Stimulated activated CD4-positive, alpha-beta T cell treated with anti-CD3 and anti-CD28 coated beads, Interleukin-12 subunit alpha, Interleukin-12 subunit beta, amount 100 ng/mL, for 4 hours (primary cell): ENCODE results near the gene CFAP20.

ENCODE experiments used
- DNase-seq: peaks from one replicate; pipeline ENCODE4 v3.0.0-alpha.2; 2020

CFAP20 gene

DNA sequence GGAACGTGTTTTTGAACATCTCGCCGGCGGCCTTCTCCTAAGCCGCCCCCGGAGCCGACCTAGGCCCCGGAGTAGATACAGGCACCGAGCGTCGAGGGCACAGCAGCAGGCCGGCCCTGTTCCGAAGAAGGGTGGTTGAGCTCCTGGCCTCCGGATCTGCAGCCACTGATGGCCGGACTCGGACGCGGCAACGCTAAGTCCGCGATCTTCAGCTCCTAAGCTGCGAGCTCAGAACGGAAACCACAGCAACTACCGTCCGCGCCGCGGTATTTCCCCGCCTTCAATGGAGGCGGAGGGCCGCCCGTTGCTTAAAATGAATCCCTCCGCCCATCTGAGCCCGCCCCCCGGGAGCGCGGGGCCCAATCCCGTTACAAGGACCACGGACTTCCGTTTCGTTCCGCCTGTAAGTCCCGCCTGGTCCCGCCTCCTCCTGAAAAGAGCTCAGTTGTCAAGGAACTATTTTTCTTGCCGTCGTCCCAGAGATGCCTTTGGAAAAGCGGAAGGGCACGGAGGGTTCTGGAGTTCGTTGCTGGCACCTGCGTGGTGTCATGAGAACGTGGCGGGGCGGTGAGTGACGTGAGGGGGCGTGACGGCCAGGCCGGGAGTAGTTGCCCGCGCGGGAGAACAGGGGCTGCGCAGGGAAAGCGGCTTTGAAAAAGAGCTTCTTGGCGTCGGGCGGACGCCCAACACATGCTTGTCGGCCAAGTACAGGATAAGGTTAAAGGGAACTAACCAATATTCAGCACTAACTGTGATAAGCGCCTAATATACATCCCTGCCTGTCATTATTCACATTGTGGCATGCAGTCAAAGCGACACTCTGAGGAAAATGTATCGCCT is at the start of gene CFAP20:
Gene CFAP20, minus strand, starts transcription at position 285 of the 840 bp plus-strand sequence. Its CDS starts 266 bp downstream, at position 19.
- DNase-seq = peak; percentile 94

DNA sequence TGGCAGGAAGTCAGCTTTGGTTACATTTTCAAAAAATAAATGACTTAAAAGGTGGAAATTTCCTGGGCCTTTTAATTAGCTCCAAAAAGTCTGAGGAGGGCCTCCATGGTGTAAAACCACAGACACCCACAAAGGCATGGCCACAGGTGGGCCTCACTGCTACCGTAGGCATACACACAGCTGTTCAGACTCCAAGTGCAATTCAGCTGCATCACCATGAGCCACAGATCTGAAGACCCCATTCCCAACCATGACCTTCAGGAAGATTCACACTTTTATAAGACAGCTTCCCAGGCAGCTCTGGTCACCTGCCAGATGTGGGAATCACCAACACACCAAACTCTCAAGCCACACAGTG is 48.2 kb upstream of the CFAP20 start:
- DNase-seq = no peak

DNA sequence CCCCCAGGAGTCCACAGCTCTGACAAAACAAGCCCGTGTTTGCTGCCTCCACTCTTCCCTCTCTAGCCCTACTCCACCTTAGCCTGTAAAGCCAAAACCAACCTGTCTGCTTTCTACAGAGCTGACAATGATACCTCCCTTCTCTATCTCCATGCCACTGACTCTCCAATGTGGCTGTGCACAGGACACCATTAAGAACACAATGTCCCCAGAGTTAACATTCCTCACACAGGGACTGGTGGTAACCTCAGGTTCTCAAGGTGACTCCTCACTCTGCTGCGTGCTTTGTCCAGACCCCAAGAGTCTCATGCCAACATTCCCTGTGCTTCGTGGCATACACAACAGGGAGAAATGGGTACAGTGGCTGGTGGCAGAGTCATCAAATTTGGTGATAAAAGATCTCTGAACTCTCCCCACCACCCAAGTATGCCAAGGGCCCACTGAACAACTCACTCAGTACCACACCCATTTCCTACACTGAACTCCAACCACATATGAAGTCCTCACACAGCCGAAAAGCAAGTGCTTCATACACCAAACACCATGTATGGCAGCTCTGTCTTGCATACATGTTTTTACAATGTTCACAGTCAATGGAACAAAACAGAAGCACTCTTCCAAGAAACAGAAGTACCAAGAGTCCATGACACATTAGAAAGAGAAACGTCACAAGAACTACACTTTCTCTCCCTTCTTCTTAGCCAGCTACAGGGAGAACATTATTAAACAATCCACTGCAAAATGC is 47.6 kb upstream of the CFAP20 start:
- no peak for DNase-seq

DNA sequence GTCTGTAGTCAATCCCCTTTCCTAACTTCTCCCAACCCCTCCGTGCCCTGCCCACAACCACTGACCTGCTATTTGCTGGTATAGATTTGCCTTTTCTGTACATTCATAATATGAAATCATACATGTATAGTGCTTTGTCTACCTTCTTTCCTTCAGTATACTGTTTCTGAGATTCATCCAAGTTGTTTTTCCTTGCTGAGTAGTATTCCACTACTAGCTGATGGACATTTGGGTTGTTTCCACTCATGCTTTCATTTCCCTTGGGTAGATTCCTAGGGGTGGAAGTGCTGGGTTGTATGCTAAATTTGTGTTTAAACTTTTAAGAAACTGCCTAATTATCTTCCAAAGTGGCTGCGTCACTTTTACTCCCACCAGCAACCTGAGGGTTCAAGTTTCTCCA is 41.0 kb upstream of the CFAP20 start:
- DNase-seq = no peak

DNA sequence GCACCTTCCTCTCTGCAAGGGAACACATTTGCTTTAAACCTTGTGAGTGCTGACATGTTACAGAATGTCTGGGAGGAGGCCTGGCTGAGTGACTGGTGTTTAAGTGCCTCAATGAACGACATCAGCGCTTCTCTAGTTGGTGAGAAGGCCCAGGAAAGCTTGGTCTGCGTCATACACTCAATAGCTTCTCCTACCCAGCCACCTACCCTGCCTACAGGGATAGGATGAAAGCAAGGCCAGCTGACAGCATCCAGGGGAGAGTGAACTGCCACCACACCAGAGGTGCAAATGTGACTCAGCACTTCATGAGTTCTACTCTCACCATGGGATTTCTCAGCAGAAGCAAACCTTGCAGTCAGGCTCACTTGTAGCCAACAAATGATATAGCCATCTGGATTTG is 31.7 kb upstream of the CFAP20 start:
- no peak for DNase-seq

DNA sequence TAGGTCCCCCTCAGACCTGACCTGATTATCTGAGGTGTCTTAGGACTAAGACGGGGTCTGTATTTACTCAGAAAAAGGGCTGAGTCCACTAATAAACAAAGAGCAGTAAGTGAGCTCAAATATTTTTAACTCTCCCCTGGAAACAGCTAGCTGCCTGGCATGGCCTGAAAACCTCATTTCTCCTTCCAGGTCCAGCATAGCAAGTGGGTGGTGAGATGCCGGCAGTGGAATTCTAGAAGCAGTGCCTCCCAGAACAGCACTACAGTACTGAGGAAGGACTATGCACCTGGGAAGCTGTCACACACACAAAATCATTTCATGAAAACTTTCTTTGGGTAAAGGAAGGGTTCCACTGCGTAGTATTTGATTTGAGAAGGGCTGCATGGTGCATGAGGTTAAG is 29.5 kb upstream of the CFAP20 start:
- DNase-seq = no peak

DNA sequence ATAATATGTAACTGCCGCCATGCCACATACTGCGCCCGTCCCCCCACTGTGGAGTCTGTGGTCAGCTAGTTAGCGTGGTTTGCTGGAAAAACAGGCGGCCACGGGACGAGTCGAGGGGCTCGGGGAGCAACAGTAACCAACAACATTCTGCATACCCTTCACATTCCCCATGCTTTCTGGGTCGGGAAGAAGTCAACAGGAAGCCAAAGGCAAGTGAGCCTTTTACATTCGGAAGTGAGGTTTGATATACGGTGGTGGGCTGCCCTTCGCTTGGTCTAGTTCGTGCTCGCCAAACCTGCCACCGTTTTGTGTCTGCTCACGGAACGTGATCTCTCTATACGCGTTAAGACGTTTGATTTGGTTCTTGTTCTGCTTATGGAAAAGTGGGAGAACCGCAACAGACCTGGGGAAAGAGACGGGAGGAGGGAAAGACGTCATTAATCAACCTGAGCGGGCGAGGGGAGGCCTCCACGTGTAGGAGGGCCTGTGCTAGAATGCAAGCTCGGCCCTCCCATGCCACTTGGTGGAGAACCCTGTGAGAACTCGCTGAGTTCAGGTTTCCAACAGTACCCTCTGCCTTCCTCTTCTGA is 28.9 kb upstream of the CFAP20 start:
- no peak for DNase-seq

DNA sequence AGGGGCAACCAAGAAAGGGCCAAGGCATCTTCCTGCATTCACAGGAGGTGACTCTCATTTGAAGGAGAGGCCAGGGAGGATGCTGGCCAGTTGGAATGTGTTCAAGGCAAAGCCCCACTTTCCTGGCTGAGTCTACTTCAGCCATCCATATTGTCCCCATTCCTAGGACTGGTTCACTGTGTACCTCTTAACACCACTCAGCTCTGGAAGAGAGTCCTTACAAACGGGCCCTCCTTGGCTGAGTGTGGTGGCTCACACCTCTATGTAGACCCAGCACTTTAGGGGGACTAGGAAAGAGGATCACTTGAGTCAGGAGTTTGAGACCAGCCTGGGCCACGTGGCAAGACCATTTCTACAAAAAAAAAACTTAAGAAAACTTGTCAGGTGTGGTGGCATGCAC is 28.1 kb upstream of the CFAP20 start:
- DNase-seq = no peak

DNA sequence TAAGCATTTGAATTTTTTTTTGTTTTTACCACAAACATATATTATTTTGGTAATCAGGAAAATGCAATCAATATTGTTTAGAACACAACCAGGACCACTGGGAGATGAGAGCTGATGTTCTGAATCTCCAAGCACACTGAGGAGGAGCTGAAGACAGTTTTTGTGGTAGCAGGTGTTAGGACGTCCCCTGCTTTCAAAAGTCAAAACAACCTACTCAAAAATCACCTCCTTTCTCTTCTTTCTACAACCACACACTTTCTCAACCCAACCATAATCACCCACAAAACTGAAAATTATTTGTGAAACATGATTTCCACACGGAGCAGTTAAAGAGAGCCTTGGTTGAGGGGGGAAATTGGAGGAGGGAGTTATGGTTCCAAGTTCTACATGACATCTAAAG is 26.7 kb upstream of the CFAP20 start:
- no peak for DNase-seq

DNA sequence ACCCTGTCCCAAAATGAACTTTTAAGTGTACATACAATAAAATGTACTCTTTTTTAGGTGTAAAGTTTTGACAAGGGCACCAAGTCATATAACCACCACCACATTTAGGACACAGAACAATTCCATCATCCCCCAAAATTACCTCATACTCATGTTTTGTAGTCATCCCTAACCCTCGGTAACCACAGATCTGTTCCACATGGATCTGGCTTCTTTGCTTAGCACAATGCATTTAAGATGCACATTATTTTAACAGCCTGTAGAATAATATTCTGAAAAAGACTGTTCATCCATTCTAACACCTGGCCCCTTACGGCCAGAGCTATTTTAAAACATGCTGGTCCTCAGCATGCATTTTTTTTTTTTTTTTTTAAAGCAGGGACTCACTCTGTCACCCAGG is 25.2 kb upstream of the CFAP20 start:
- no peak for DNase-seq

DNA sequence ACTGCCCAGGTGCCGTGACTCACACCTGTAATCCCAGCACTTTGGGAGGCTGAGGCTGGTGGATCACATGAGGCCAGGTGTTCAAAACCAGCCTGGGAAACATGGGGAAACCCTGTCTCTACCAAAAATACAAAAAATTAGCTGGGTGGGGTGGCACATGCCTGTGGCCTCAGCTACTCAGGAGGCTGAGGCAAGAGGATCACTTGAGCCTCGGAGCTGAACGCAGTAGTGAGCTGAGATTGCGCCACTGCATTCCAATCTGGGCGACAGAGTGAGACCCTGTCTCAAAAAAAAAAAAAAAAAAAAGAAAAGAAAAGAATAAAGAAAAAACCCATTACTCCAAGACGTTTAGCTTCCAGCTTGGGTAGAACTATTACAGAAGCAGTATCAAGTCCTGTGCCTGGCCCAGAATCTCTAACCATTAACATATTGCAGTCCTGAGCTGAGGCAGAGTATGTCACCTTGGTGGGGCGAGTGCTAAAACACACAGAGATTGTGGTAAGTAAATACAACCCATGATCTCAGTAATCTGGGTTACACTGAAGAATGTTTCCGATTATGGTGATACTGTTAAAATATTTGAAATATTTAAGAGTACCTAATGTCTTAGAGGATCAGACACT is 23.2 kb upstream of the CFAP20 start:
- DNase-seq = no peak

DNA sequence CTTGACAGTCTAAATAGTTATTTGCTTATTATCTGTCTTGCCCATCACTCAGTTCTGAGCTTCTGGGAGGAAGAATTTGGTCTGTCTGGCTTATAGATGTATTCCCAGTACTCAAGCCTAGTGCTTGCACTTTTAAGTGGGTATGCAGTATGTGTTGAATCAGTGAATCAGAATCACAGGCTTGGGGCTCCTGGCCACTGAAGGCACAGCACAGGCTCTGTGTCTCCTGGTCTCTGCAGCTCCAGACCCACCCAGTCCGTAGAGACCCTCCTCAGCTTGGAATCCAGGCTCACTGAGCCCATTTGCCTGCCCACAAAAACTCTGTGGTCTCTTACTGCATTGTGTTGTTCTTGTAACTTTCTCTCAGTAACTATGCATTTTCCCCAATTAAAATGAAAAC is 19.3 kb upstream of the CFAP20 start:
- DNase-seq = no peak

DNA sequence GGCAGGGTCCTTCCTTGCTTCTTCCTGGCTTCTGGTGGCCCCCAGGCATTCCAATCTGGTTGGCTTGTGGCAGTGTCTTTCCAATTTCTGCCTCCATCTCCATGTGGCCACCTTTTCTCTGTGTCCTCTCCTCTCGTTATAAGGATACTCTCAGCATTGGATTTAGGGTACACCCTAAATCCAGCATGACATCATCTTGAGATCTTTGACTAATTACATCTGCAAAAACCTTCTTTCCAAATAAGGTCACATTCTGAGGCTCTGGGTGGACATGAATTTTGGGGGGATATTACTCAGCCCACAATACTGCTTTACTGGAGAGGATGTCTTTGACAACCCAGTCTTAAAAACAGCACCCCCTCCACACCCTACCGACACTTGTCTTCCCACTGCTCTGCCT is 18.9 kb upstream of the CFAP20 start:
- no peak for DNase-seq

DNA sequence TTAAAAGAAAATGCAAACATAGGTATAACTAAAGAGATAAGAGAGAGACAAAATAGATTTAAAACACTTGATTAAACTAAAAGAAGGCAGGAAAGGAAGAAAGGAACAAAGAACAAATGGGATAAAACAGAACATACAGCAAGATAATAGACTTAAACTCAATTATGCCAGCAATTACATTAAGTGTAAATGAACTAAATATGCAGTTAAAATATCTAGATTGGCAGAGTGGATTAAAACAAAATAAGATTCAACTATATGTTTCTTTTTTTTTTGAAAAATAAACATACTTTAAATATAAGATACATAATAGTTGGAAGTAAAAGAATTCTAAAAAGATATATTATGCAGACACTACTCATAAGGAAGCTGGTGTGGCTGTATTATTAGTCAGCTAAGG is 9.7 kb upstream of the CFAP20 start:
- DNase-seq = no peak

DNA sequence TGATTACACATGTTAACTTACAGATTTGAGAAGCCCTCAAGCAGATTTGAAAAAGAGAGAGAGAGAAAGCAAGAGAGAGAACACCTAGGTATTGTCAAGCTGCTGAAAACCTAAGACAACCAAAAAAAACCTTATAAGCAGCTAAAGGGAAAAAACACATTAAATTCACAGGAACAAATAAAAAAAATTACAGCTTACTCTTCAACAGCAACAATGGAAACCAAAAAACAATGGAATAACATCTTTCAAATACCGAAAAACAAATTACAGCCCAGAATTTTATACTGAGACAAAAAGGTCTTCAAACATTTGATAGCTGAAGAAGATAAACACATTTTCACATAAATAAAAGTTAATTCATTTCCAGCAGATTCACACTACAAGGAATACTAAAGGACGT is 8.4 kb upstream of the CFAP20 start:
- DNase-seq = no peak

DNA sequence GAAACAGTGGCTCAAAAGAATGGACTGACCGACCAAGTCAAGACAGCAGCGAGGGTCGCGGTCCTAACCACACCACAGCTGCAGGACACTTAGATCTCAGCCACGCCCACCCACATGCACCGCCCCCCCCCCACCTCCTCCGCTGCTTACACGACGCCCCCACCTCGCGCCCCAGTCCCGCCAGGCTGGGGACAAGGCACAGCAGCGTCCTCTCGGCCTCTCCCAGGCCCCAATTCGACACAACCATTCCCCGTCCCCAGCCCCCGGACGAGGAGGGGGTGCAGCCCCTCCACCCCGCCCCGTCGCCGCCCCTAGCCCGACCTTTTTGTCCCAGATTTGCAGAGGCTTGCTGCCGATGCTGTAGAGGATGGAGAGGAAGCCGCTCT is 477 bp downstream of the CFAP20 start:
- DNase-seq = no peak

DNA sequence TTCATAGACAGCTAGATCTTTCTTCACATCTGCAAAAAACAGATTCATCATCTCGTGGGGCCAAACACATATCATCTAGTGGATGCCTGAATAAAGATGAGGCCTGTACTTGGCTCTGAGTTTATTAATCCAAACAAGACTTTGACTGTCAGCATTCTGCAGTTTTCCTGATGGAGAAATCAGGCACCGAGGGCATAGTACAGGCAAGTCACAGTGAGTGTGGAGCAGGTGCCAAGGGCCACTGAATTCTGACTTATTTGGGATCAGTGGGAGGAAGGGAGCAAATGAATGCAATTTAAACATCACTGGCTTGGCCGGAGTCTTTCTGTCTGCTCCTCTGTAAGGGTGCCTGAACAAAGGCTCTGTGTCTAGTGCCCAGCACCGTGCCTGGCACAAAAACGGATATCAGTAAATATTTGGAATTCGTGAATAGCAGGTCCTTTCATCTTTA is 975 bp downstream of the CFAP20 start:
- no peak for DNase-seq

DNA sequence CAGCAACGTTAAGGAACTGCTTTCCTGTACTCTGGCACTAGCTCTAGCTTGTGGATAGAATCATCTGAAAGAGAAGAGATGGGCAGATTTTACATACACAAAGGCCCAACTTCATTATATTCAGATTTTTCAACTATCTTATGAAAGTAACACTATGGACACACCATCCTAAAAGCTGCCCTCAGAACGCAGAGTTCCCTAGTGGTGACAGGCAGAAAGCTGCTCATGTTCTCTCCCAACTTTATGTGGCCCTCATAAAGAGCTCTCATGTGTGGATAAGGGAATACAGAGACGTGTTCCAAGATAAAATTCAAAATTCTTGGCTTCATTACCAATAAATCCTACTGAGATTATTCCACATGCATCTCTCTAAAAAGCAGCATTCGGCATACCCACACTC is 1.5 kb downstream of the CFAP20 start:
- no peak for DNase-seq

DNA sequence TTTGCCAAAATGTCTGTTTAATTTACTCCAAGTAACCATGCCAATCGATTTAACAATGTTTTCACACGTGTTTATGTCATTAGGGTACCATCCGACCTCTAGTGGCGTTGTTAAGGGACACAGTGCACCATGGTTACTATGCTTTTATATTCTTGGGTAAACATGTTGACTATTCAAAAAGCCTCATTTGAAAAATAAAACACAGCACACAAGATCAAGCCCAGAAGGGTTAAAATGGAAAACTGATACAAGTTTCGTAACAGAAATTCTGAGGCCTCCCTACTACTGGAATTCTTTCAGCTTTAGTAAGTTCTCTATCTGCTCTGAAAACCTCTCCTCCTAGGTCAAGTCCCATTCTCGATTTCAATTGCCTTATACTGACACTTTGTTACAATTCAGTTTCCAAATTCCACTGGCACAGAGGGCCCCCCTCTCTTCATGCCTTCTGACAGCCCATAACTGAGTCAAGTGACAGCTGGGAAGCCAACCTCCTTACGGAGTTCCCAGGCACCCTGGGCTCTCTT is 2.1 kb downstream of the CFAP20 start:
- DNase-seq = no peak

DNA sequence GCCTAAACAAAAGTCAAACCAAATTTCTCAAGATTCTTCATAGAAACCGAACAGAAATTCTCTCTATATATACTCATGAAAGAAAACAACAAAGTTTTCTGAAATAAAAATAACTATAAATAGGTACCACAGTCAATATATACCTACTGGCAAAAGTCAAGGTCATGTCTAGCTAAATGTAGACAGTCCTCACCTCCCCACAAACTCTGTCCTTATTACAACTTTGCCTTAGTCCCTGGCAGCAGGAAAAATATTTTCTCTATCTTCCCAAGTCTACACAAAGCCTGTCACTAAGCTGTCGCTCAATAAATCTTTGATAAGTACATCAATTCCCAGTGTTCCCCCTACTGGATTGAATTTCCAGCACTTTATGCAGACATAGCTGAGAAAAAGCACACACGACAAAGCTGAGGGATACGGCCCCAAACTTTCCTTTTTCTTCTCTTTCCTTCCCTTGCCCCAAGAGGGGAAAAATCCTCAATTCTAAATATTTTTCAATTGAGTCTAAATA is 2.7 kb downstream of the CFAP20 start:
- no peak for DNase-seq

DNA sequence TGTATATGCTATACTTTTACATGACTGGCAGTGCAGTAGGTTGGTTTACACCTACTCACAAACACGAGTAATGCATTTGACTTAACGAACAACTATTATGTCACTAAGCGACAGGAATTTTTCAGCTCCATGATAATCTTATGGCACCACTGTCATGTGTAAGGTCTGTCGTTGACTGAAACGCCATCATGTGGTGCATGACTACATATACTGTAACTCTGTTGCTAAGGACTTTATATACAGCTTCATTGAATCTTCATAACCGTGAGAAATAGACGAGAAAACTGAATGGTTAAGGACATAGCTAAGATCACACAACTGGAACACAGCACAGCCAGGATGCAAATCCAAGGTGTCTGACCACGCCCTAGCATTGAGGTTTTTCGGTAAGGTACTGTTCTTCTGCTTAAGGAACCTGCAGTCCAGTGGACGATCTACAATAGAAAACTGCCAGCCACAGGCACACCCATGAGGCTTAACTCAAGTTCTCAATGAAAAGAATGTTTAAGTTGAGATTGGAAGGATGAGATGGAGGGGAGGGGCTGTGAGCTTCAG is 3.3 kb downstream of the CFAP20 start:
- DNase-seq = no peak

DNA sequence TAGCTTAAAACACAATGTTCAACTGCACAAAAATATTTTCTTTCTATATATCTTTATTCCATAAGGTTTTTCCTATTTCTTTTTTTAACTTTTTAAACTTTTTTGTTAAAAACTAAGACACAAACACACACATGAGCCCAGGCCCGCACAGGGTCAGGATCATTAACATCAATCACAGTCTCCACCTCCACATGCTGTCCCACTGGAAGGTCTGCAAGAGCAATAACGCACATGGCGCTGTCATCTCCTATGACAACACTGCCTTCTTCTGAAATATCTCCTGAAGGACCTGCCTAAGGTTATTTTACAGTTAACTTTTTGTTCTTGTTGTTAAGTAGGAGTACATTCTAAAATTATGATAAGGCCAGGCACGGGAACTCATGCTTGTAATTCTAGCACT is 4.1 kb downstream of the CFAP20 start:
- DNase-seq = no peak

DNA sequence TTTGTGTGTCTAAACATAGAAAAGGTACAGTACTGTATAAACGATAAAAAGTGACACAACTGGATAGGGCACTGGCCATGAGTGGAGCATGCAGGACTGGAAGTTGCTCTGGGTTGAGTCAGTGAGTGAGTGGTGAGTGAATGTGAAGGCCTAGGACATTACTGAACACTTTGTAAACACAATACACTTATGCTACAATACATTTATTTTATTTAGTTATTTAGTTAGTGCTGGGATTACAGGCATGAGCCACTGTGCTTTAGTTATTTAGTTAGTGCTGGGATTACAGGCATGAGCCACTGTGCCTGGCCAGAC is 4.6 kb downstream of the CFAP20 start:
- no peak for DNase-seq
